ENCODE data around the gene SMIM41.

DNA sequence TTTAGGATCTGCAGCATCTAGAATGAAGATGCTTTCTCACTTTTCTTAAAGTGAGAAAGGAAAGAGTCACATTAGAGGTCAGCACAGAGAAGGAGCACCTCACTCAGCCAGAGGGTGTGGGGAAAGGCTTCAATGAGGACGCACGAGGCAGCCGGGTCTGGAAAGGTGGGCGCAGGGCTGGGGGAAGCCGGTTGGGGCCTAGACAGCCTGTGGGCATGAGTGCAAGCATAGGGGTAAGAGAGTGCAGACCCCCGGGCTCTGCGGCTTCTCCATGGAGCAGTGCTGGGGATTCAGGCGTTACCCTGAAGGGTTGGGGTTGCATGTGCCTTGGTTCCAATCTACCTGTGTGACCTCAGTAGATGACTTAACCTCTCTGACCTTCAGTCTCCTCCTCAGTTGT is 62.4 kb downstream of the SMIM41 start:
- TF ChIP-seq, protein P1, sequence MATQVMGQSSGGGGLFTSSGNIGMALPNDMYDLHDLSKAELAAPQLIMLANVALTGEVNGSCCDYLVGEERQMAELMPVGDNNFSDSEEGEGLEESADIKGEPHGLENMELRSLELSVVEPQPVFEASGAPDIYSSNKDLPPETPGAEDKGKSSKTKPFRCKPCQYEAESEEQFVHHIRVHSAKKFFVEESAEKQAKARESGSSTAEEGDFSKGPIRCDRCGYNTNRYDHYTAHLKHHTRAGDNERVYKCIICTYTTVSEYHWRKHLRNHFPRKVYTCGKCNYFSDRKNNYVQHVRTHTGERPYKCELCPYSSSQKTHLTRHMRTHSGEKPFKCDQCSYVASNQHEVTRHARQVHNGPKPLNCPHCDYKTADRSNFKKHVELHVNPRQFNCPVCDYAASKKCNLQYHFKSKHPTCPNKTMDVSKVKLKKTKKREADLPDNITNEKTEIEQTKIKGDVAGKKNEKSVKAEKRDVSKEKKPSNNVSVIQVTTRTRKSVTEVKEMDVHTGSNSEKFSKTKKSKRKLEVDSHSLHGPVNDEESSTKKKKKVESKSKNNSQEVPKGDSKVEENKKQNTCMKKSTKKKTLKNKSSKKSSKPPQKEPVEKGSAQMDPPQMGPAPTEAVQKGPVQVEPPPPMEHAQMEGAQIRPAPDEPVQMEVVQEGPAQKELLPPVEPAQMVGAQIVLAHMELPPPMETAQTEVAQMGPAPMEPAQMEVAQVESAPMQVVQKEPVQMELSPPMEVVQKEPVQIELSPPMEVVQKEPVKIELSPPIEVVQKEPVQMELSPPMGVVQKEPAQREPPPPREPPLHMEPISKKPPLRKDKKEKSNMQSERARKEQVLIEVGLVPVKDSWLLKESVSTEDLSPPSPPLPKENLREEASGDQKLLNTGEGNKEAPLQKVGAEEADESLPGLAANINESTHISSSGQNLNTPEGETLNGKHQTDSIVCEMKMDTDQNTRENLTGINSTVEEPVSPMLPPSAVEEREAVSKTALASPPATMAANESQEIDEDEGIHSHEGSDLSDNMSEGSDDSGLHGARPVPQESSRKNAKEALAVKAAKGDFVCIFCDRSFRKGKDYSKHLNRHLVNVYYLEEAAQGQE (IDR thresholded peaks at IDR 0.05; ENCODE audit: borderline replicate concordance): no peak
- TF ChIP-seq EP300 (conservative IDR thresholded peaks at IDR 0.05; ENCODE audit: poor library complexity, severe bottlenecking): no peak
- TF ChIP-seq, protein P2, sequence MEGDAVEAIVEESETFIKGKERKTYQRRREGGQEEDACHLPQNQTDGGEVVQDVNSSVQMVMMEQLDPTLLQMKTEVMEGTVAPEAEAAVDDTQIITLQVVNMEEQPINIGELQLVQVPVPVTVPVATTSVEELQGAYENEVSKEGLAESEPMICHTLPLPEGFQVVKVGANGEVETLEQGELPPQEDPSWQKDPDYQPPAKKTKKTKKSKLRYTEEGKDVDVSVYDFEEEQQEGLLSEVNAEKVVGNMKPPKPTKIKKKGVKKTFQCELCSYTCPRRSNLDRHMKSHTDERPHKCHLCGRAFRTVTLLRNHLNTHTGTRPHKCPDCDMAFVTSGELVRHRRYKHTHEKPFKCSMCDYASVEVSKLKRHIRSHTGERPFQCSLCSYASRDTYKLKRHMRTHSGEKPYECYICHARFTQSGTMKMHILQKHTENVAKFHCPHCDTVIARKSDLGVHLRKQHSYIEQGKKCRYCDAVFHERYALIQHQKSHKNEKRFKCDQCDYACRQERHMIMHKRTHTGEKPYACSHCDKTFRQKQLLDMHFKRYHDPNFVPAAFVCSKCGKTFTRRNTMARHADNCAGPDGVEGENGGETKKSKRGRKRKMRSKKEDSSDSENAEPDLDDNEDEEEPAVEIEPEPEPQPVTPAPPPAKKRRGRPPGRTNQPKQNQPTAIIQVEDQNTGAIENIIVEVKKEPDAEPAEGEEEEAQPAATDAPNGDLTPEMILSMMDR (IDR thresholded peaks at IDR 0.05; ENCODE audit: poor library complexity, severe bottlenecking): no peak
- no peak for TF ChIP-seq EZH2 (IDR thresholded peaks at IDR 0.05; ENCODE audit: borderline replicate concordance, insufficient read depth, low read length, poor library complexity, severe bottlenecking)
- TF ChIP-seq POLR2AphosphoS5 (IDR thresholded peaks at IDR 0.05): no peak
- TF ChIP-seq RAD21 (conservative IDR thresholded peaks at IDR 0.05): no peak
- no peak for TF ChIP-seq TAF1 (IDR thresholded peaks at IDR 0.05; ENCODE audit: low read depth)
- TF ChIP-seq SMC3 (conservative IDR thresholded peaks at IDR 0.05; ENCODE audit: poor library complexity): no peak
